Stomach (tissue), 9 donors: ENCODE data around the gene RERE. TPM values are rescaled to one million over a fixed set of nuclear protein-coding genes. Genes with fewer than 3 reads are reported as not detected.
A peak's percentile ranks its signal among the peaks of the same experiment; 100 is the strongest.

Experiments used
- DNase-seq, 2 donors: peaks; one replicate each; pipeline versions ENCODE4 v3.0.0 to v3.0.0-alpha.2; 2013 to 2019
- H3K27ac ChIP-seq, 5 donors: fragments of 200-600 bp in 4 of 5; sonication (generic) in 4 of 5; one replicate each; pipeline ENCODE4 v1.5.1; 2013 to 2019; ENCODE audit warnings: mild to moderate bottlenecking in 1 of 5, moderate library complexity in 1 of 5
- H3K27me3 ChIP-seq, 3 donors: fragments of 200-600 bp; sonication (generic); one replicate each; pipeline ENCODE4 v1.5.1; 2017 to 2019; ENCODE audit warnings: mixed run types in 1 of 3
- H3K36me3 ChIP-seq, 4 donors: fragments of 200-600 bp; sonication (generic); 1 replicate in 3 of 4; 2 replicates in 1 of 4; pipeline ENCODE4 v1.5.1; 2016 to 2019
- H3K4me1 ChIP-seq, 4 donors: fragments of 200-600 bp; sonication (generic); one replicate each; pipeline ENCODE4 v1.5.1; 2016 to 2019
- H3K4me3 ChIP-seq, 4 donors: fragments of 200-600 bp; sonication (generic) in 3 of 4; one replicate each; pipeline ENCODE4 v1.5.1; 2016 to 2019; ENCODE audit warnings: mild to moderate bottlenecking in 1 of 4
- H3K9me3 ChIP-seq, 4 donors: fragments of 200-600 bp; sonication (generic); one replicate each; pipeline ENCODE4 v1.5.1; 2016 to 2019
- CTCF ChIP-seq, 7 experiments: fragments of 450-650 bp in 4 of 7; fragments of 200-600 bp in 3 of 7; sonication (generic) in 3 of 7; IDR thresholded peaks; one replicate each; pipeline ENCODE4 v1.5.1; 2016 to 2019; ENCODE audit warnings: antibody characterized with exemption in 7 of 7, control low read depth in 2 of 7, mild to moderate bottlenecking in 1 of 7
- EP300 ChIP-seq: sonication (generic); formaldehyde crosslinking; IDR thresholded peaks from one replicate; pipeline ENCODE4 v1.6.1; 2017; ENCODE audit warnings: antibody characterized with exemption
- POLR2A ChIP-seq, 4 donors: fragments of 450-650 bp; IDR thresholded peaks; one replicate each; pipeline ENCODE4 v1.6.1; 2016; ENCODE audit warnings: antibody characterized with exemption in 4 of 4, control low read depth in 2 of 4, mild to moderate bottlenecking in 1 of 4, moderate library complexity in 1 of 4
- POLR2AphosphoS5 ChIP-seq, 3 donors: sonication (generic); formaldehyde crosslinking; IDR thresholded peaks; one replicate each; pipeline ENCODE4 v1.6.1; 2016; ENCODE audit warnings: antibody characterized with exemption in 3 of 3
- whole genome bisulfite sequencing, 5 donors: extraction: QIAGEN DNeasy Blood & Tissue Kit in 3 of 5; methylation state at CpG; one replicate each; pipeline versions ENCODE4 v1.1.5 to v1.1.7; 2013 to 2018; 5-methylcytosine and 5-hydroxymethylcytosine counted together
- intact Hi-C: fragments of 100-400 bp; cut with DNase I; formaldehyde crosslinking; loops from one replicate; pipeline ENCODE4 v1.15.1; 2023; ENCODE audit warnings: low total_unique reads
- polyA plus RNA-seq, 3 donors: library from polyadenylated mRNA; stranded (reverse); fragments of 200-250 nt; gene quantifications; one replicate each; pipeline ENCODE4 v1.2.3, GENCODE V29; 2013
- total RNA-seq, 5 donors: library from RNA; depleted of rRNA; stranded (reverse); fragments of >200 nt; gene quantifications; one replicate each; pipeline versions ENCODE4 v1.1.0 to v1.2.3, GENCODE V29; 2014 to 2016
- donor health status: healthy with polysubstance abuse.
- donor health status: Bipolar disorder and iron deficiency.
- donor health status: healthy.

Gene RERE
- total and polyA plus RNA-seq, 8 donors, result 15.6 to 198 (median 79.3) TPM

- intact Hi-C loops, result no loop called here
- 35 to 54% (median 42%) methylated on average over 8 of the region's 8 CpGs for WGBS, 5 donors
- H3K36me3 ChIP-seq, result peaks cover 0 to 35% (median 26%) of the 10 kb centered on the region in 4 donors
- no peak overlapping the region for H3K4me3 ChIP-seq
- H3K4me1 ChIP-seq, result peaks cover 87 to 100% (median 95%) of the 10 kb centered on the region in 4 donors
- H3K27me3 ChIP-seq, result no peaks in the 10 kb centered on the region
- H3K9me3 ChIP-seq, result no peaks in the 10 kb centered on the region
- no peak for DNase-seq
- TF ChIP-seq POLR2AphosphoS5 (IDR thresholded peaks at IDR 0.05) (peak in 1 of 3 donors; percentile 44), POLR2A (IDR thresholded peaks at IDR 0.05) (no peak)
- peak overlapping the region; percentile 5 to 99 (median 78) for H3K27ac ChIP-seq
These were observed 405.1 kb downstream of the RERE start for GRCh38 chr1:8412183-8412831.

GRCh38 chr1:8411803-8412182 is 405.6 kb downstream of the RERE start:
- intact Hi-C loops, result no loop called here
- no peak for DNase-seq
- H3K27ac ChIP-seq, result peak overlapping the region; percentile 5 to 99 (median 78)
- H3K4me1 ChIP-seq, result peaks cover 87 to 100% (median 95%) of the 10 kb centered on the region in 4 donors
- no peak for TF ChIP-seq POLR2A (IDR thresholded peaks at IDR 0.05)
- TF ChIP-seq CTCF (IDR thresholded peaks at IDR 0.05), result no peak
- no peak for TF ChIP-seq EP300
- TF ChIP-seq POLR2AphosphoS5 (IDR thresholded peaks at IDR 0.05), result no peak
- H3K4me3 ChIP-seq, result no peak overlapping the region
- no peaks in the 10 kb centered on the region for H3K9me3 ChIP-seq
- H3K27me3 ChIP-seq, result no peaks in the 10 kb centered on the region
- H3K36me3 ChIP-seq, result peaks cover 0 to 37% (median 24%) of the 10 kb centered on the region in 4 donors
- 51 to 55% (median 53%) methylated on average over 7 of the region's 7 CpGs for WGBS, 5 donors

- no peak for DNase-seq
- no peak for TF ChIP-seq EP300
- no peak for TF ChIP-seq POLR2AphosphoS5 (IDR thresholded peaks at IDR 0.05)
- TF ChIP-seq CTCF (IDR thresholded peaks at IDR 0.05), result no peak
- Histone ChIP-seq H3K27me3 (no peaks in the 10 kb centered on the region), H3K36me3 (peaks cover 0 to 38% (median 23%) of the 10 kb centered on the region in 4 donors), H3K4me3 (no peak overlapping the region), H3K4me1 (peaks cover 85 to 100% (median 94%) of the 10 kb centered on the region in 4 donors), H3K27ac (peak overlapping the region in 3 of 5 donors; percentile 78 to 99 (median 90)), H3K9me3 (no peaks in the 10 kb centered on the region)
- intact Hi-C loops, result no loop called here
- 81 to 99% (median 95%) methylated on average over 3 of the region's 3 CpGs for WGBS, 5 donors
These were observed 406.6 kb downstream of the RERE start for GRCh38 chr1:8410791-8411190.

GRCh38 chr1:8409606-8410005 is 407.8 kb downstream of the RERE start:
- H3K36me3 ChIP-seq, result peaks cover 0 to 46% (median 29%) of the 10 kb centered on the region in 4 donors
- H3K9me3 ChIP-seq, result no peaks in the 10 kb centered on the region
- peak overlapping the region in 4 of 5 donors; percentile 78 to 99 (median 86) for H3K27ac ChIP-seq
- peaks cover 74 to 100% (median 87%) of the 10 kb centered on the region in 4 donors for H3K4me1 ChIP-seq
- TF ChIP-seq POLR2AphosphoS5 (IDR thresholded peaks at IDR 0.05) (no peak), POLR2A (IDR thresholded peaks at IDR 0.05) (no peak), CTCF (IDR thresholded peaks at IDR 0.05) (no peak), EP300 (no peak)
- H3K4me3 ChIP-seq, result no peak overlapping the region
- intact Hi-C loops, result no loop called here
- no peak for DNase-seq
- 46 to 65% (median 54%) methylated on average over 3 of the region's 3 CpGs for WGBS, 5 donors
- H3K27me3 ChIP-seq, result no peaks in the 10 kb centered on the region

- peaks cover 69 to 100% (median 82%) of the 10 kb centered on the region in 4 donors for H3K4me1 ChIP-seq
- intact Hi-C loops, result no loop called here
- peaks cover 0 to 45% (median 28%) of the 10 kb centered on the region in 4 donors for H3K36me3 ChIP-seq
- 4 to 9% (median 5%) methylated on average over 6 of the region's 6 CpGs for WGBS, 5 donors
- H3K27me3 ChIP-seq, result no peaks in the 10 kb centered on the region
- H3K9me3 ChIP-seq, result no peaks in the 10 kb centered on the region
- peak overlapping the region; percentile 76 to 99 (median 81) for H3K27ac ChIP-seq
- peak in 2 of 7 experiments; percentile 27 to 39 for TF ChIP-seq CTCF (IDR thresholded peaks at IDR 0.05)
- no peak for TF ChIP-seq EP300
- peak in 1 of 3 donors; percentile 37 for TF ChIP-seq POLR2AphosphoS5 (IDR thresholded peaks at IDR 0.05)
- H3K4me3 ChIP-seq, result peak overlapping the region in 2 of 4 donors; percentile 1 to 15
- peak in 1 of 2 donors; percentile 77 for DNase-seq
These were observed 408.3 kb downstream of the RERE start for GRCh38 chr1:8409106-8409505.
